Ectodermal cell (in vitro differentiated cells): ENCODE measurements around the gene TNFAIP8. TPM values are rescaled to one million over a fixed set of nuclear protein-coding genes. Genes with fewer than 3 reads are reported as not detected.

Experiments
- H3K27ac ChIP-seq: 2 replicates; pipeline ENCODE4 v1.7.0; 2013; ENCODE audit warnings: mild to moderate bottlenecking, low read depth, low read length; ENCODE audit not compliant: insufficient read depth, poor library complexity, severe bottlenecking
- H3K27me3 ChIP-seq: 2 replicates; pipeline ENCODE4 v1.7.0; 2013; ENCODE audit warnings: mild to moderate bottlenecking, low read length; ENCODE audit not compliant: insufficient read depth, control insufficient read depth, poor library complexity, severe bottlenecking
- H3K36me3 ChIP-seq: one replicate; pipeline ENCODE4 v1.7.0; 2013; ENCODE audit warnings: low read length; ENCODE audit not compliant: control insufficient read depth, insufficient read depth
- H3K4me1 ChIP-seq: one replicate; pipeline ENCODE4 v1.7.0; 2013; ENCODE audit warnings: low read length; ENCODE audit not compliant: control insufficient read depth, insufficient read depth
- H3K4me3 ChIP-seq: 2 replicates; pipeline ENCODE4 v1.7.0; 2013; ENCODE audit warnings: low read depth, low read length, control low read depth; ENCODE audit not compliant: insufficient read depth
- H3K9me3 ChIP-seq: 2 replicates; pipeline ENCODE4 v1.7.0; 2013; ENCODE audit warnings: mild to moderate bottlenecking, low read length, moderate library complexity; ENCODE audit not compliant: control insufficient read depth
- WGBS, 2 experiments: methylation state at CpG; one replicate each; pipeline ENCODE4 v1.1.7; 2013; ENCODE audit warnings: missing lambda C conversion rate in 2 of 2; 5-methylcytosine and 5-hydroxymethylcytosine counted together
- polyA plus RNA-seq, 4 experiments: library from polyadenylated mRNA; stranded (reverse); fragments of 50-300 nt; gene quantifications; one replicate each; pipeline ENCODE4 v1.2.3, GENCODE V29; 2013

TNFAIP8 gene
- polyA plus RNA-seq (2013, experiment 1 of 4), result 20.4 TPM
- polyA plus RNA-seq (2013, experiment 2 of 4), result 19.3 TPM
- 17.4 TPM for polyA plus RNA-seq (2013, experiment 3 of 4)
- 15.9 TPM for polyA plus RNA-seq (2013, experiment 4 of 4)

- H3K4me3 ChIP-seq, result peak within 1 kb of the TSS; percentile 41
- H3K27ac ChIP-seq, result no peak within 1 kb of the TSS
- no peaks in the 10 kb centered on the region for H3K36me3 ChIP-seq
- WGBS, 2 experiments, result 2% methylated on average over 60 of the region's 60 CpGs
- no peaks in the 10 kb centered on the region for H3K4me1 ChIP-seq
- H3K9me3 ChIP-seq, result no peaks in the 10 kb centered on the region
- H3K27me3 ChIP-seq, result peaks cover 33% of the 10 kb centered on the region
Measured at GRCh38 chr5:119355685-119356611, at the start of gene TNFAIP8. Gene TNFAIP8 (plus strand): TSS chr5:119356019. CDS start chr5:119356091, 72 bp downstream.

DNA sequence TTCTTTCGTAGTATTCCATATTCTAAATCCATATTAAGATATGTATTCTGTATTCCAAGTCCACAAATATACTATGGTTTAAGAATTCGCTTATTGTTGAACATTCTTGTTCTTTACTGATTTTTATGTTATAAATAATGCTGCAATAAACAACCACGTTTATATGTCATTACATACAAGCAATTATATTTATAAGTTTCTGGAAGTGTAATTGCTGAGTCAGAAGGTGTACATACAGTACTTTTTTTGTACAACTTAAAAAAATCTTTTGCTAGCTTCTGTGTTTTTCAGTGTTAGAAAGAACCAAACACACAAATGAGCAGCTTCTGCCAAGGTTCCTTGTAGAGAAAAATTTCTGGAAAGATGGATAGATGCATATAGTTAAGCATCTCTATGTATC lies 48.6 kb upstream of the TNFAIP8 start:
- Histone ChIP-seq H3K9me3 (no peaks in the 10 kb centered on the region), H3K27ac (no peak overlapping the region), H3K4me1 (no peaks in the 10 kb centered on the region), H3K4me3 (no peak overlapping the region), H3K36me3 (no peaks in the 10 kb centered on the region), H3K27me3 (no peaks in the 10 kb centered on the region)
- no CpG with 5 or more reads among the region's 3 CpGs for WGBS, 2 experiments

- no peaks in the 10 kb centered on the region for H3K4me1 ChIP-seq
- no peaks in the 10 kb centered on the region for H3K9me3 ChIP-seq
- 92 to 97% methylated on average over 4 of the region's 4 CpGs for WGBS, 2 experiments
- H3K27me3 ChIP-seq, result no peaks in the 10 kb centered on the region
- no peak overlapping the region for H3K27ac ChIP-seq
- H3K36me3 ChIP-seq, result no peaks in the 10 kb centered on the region
- no peak overlapping the region for H3K4me3 ChIP-seq
Measured at GRCh38 chr5:119309326-119309725, 46.5 kb upstream of the TNFAIP8 start.

GRCh38 chr5:119311688-119312087 lies 44.1 kb upstream of the TNFAIP8 start:
- Histone ChIP-seq H3K27me3 (no peaks in the 10 kb centered on the region), H3K36me3 (no peaks in the 10 kb centered on the region), H3K4me3 (no peak overlapping the region), H3K27ac (no peak overlapping the region), H3K9me3 (no peaks in the 10 kb centered on the region), H3K4me1 (no peaks in the 10 kb centered on the region)
- 87 to 91% methylated on average over 2 of the region's 2 CpGs for WGBS, 2 experiments

- Histone ChIP-seq H3K4me1 (no peaks in the 10 kb centered on the region), H3K27me3 (no peaks in the 10 kb centered on the region), H3K27ac (no peak overlapping the region), H3K4me3 (no peak overlapping the region), H3K36me3 (no peaks in the 10 kb centered on the region), H3K9me3 (no peaks in the 10 kb centered on the region)
- 71 to 76% methylated on average over 5 of the region's 5 CpGs for WGBS, 2 experiments
Measured at GRCh38 chr5:119312403-119312802, 43.4 kb upstream of the TNFAIP8 start.

DNA sequence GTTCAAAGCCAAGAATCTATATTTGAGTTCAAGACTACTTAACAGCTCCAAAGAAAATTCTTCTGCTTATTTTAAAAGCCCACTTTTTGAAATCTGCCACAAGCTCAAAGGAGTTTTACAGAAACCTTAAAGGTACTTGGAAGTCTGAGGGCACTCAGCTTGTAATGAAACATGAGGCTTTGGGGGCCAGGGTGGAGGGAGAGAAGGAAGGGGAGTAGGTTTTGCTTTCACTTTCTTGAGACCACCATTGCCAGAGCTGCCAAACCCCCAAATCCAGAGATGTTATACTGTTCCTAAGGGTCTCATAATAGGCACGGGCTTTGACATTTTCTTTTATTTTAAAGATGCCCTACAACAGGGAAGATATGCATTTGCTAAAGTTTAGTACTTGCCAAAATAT lies 42.6 kb upstream of the TNFAIP8 start:
- Histone ChIP-seq H3K27ac (no peak overlapping the region), H3K9me3 (no peaks in the 10 kb centered on the region), H3K4me1 (no peaks in the 10 kb centered on the region), H3K4me3 (no peak overlapping the region), H3K36me3 (no peaks in the 10 kb centered on the region), H3K27me3 (no peaks in the 10 kb centered on the region)
- 94% methylated on average over 1 of the region's 1 CpG; no CpG with 5 or more reads in 1 of the 2 experiments for WGBS, 2 experiments

DNA sequence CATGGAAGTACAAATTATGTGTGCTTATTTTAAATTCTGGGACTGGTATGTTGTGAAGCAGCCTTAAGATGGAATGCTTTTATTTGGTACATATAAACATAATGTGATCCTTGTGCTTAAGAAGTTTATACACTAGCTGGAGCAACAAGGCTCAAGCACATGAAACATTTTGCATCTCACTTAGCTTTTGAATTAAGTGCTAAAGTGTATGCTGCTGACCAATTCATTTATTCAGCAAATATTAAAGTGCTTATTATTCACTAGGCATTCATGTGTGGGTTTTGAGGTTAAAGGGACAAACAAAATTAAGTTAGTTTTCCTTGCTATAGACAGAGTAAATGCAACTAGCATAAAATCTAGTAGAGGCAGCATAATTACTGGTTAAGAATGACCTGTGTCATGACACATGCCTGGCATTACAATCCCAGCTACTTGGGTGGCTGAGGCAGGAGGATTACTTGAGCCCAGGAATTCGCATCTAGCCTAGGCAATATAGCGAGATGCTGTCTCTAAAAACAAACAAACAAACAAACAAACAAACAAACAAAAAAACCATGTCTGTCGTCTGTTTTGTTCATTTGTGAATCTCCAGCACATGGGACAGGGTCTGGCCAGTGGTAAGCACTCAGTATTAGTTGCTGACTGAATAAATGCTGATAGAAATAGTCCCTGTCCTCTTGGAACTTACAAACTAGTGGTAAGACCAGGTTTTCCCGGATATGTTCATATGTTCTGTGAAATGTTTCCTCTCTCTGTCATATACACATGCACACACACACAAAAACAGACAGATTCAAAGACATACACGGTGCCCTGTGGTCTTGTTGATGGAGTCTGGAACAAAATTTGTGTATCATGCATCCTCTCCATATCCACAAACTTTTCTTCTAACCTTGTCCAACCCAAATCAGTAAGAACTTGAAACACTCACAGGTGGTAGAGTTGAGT lies 41.9 kb upstream of the TNFAIP8 start:
- Histone ChIP-seq H3K9me3 (no peaks in the 10 kb centered on the region), H3K36me3 (no peaks in the 10 kb centered on the region), H3K4me3 (no peak overlapping the region), H3K4me1 (no peaks in the 10 kb centered on the region), H3K27ac (no peak overlapping the region), H3K27me3 (no peaks in the 10 kb centered on the region)
- WGBS, 2 experiments, result 87 to 89% methylated on average over 4 to 5 of the region's 5 CpGs

DNA sequence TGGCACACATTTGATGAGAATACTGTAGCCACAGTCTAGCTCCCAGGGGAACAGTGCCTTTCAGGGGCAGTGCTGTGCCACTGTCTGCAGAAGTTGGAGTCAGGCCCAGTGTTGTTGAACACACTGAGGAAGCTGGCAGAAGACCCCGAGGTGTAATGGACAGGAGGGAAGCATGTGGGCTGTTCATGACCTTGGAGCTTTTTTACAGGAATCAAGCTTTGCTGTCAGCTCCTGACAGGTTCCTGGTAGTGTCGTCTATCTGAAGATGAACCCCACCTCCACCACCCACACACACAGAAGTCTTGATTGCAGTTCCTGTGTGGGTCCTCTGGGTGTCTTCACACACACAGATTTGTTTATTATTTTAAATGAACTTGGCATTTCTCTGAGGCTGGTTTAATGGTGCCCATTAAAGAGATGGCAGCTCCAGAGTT lies 40.3 kb upstream of the TNFAIP8 start:
- WGBS, 2 experiments, result 88 to 98% methylated on average over 2 of the region's 2 CpGs
- H3K27ac ChIP-seq, result no peak overlapping the region
- no peaks in the 10 kb centered on the region for H3K9me3 ChIP-seq

DNA sequence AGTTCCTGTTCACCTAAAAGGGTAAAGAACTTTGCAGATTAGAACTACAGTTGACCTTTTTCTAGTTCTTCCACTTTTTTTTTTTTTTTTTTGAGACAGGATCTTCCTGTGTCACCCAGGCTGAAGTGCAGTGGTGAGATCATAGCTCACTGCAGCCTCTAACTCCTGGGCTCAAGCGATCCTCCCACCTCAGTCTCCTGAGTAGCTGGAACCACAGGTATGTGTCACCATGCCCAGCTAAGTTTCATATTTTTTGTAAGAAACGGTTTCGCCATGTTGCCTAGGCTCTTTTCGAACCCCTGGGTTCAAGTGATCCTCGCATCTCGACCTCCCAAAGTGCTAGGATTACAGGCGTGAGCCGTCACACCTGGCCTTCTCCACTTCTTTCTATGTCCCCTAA lies 39.7 kb upstream of the TNFAIP8 start:
- H3K36me3 ChIP-seq, result no peaks in the 10 kb centered on the region
- no peak overlapping the region for H3K27ac ChIP-seq
- no peaks in the 10 kb centered on the region for H3K9me3 ChIP-seq
- H3K27me3 ChIP-seq, result no peaks in the 10 kb centered on the region
- H3K4me3 ChIP-seq, result no peak overlapping the region
- 95 to 97% methylated on average over 8 of the region's 8 CpGs for WGBS, 2 experiments
- no peaks in the 10 kb centered on the region for H3K4me1 ChIP-seq

More for the DNA sequence above, 40.3 kb upstream of the TNFAIP8 start:
- Histone ChIP-seq H3K4me3 (no peak overlapping the region), H3K4me1 (no peaks in the 10 kb centered on the region), H3K27me3 (no peaks in the 10 kb centered on the region), H3K36me3 (no peaks in the 10 kb centered on the region)

GRCh38 chr5:119316906-119317305 lies 38.9 kb upstream of the TNFAIP8 start:
- H3K36me3 ChIP-seq, result no peaks in the 10 kb centered on the region
- no peaks in the 10 kb centered on the region for H3K27me3 ChIP-seq
- 94 to 96% methylated on average over 3 of the region's 3 CpGs for WGBS, 2 experiments
- H3K4me3 ChIP-seq, result no peak overlapping the region
- no peaks in the 10 kb centered on the region for H3K9me3 ChIP-seq
- no peak overlapping the region for H3K27ac ChIP-seq
- no peaks in the 10 kb centered on the region for H3K4me1 ChIP-seq
